GM12891 (cell line): ENCODE data around the gene FKBP1B.

Source experiments
- PAX5 ChIP-seq: IDR thresholded peaks from 2 replicates; pipeline ENCODE4 v1.6.1; 2011; ENCODE audit warnings: low read length, moderate library complexity, mild to moderate bottlenecking; ENCODE audit not compliant: insufficient read depth, severe bottlenecking
- POLR2A ChIP-seq: IDR thresholded peaks from 2 replicates; pipeline ENCODE4 v1.6.1; 2011; ENCODE audit warnings: low read depth, low read length, control low read depth
- POLR2AphosphoS5 ChIP-seq: IDR thresholded peaks from 2 replicates; pipeline ENCODE4 v1.6.1; 2011; ENCODE audit warnings: low read depth, low read length, control low read depth
- SPI1 ChIP-seq: IDR thresholded peaks from 2 replicates; pipeline ENCODE4 v1.6.1; 2011; ENCODE audit warnings: low read depth, low read length, control low read depth
- TAF1 ChIP-seq: IDR thresholded peaks from 2 replicates; pipeline ENCODE4 v1.6.1; 2011; ENCODE audit warnings: low read depth, low read length, control low read depth

DNA sequence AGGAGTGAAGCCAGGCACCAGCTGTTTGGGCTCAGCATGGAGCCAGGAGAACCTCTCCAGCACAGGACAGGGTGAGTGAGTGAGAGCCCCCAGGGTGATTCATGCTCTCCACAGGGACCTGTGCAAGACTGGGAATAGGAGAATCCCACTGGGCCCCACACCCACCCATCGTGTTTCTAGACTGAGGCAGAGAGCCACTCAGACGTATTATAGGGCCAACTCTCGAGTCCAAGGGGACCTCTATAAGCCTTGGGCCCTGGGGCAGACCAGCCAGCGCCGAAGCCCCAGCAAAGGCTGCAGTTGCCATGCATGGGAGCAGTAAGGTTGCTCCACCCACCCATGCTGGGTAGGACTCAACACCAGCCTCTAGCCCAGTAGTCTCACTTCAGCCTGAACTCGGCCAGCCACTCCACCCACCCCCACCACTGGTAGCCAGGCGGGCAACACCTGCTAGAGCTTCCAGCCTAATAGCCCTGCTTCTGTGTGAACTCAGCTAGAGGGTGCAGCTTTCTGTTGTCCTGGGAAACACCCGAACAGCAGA is 54.6 kb downstream of the FKBP1B start:
- no peak for TF ChIP-seq POLR2AphosphoS5
- no peak for TF ChIP-seq POLR2A
- no peak for TF ChIP-seq TAF1
- no peak for TF ChIP-seq PAX5
- no peak for TF ChIP-seq SPI1
